GM19468 (cell line): ENCODE results near the gene SPAG16.

Experiments
- ATAC-seq: cut with Tn5 transposase; IDR thresholded peaks from one replicate; pipeline ENCODE4 v1.9.1; 2021; ENCODE audit warnings: mild to moderate bottlenecking, moderate library complexity, moderate number of reproducible peaks; ENCODE audit not compliant: unreplicated experiment; ENCODE audit errors: extremely low read depth

SPAG16 gene

DNA sequence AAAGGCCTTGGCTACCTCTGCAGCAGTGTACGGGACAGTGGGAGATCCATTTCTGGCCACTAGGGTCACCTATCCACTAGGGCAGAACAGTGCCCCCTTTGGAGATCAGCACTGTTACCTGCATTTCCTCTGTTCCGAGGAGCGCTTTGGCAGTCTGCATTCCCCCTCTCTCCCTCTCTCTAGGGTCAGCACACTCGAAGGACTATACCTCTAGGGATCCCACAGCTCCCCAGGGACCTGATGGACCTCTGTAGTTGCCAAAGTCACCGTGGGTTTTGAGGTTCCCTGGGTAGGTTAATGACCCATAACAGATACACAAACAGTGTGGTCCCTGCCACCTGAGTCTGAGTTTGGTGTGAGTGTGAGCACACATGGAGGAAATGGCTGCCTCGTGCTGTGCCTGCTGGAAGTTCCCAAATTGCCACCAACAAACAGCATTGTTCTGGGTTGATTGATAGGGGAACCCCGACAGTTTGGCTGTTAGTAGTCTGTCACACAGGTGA is 1026.8 kb downstream of the SPAG16 start:
- ATAC-seq, result no peak

DNA sequence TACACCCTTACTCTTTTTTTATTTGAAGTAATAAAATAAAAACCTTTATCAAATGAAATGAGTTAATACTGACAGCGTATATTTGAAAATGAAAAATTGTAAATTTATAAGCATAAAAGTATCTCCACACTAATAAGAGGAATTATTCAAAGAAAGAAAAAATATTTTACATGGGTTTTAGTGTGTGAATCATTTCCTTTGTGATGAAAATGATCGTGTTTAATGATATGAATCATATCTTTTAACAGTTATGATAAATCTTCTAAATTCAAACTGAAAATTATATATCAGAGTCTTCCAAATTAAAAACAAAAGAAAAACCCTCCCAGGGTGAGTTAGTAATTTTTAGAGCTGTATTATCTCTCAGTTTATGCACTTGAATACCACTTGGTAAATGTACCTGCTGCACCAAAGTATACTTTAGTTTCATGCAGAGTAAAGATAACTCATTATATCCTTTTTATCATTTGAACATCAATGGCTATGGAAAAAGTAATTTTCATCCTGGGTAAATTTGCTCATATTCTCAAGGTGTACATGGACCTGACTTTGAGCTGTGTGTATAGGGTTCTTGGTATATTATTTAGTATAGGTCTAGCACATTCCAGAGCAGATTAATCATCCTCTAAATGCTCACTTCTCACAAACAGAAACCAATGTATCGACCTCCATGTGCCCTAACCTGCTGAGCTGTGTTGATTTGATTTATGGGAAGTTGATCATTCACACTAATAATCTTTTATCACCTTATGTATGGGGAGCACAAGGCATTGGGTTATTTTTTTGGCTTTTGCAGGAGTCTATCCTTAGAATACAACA is 1027.9 kb downstream of the SPAG16 start:
- no peak for ATAC-seq

DNA sequence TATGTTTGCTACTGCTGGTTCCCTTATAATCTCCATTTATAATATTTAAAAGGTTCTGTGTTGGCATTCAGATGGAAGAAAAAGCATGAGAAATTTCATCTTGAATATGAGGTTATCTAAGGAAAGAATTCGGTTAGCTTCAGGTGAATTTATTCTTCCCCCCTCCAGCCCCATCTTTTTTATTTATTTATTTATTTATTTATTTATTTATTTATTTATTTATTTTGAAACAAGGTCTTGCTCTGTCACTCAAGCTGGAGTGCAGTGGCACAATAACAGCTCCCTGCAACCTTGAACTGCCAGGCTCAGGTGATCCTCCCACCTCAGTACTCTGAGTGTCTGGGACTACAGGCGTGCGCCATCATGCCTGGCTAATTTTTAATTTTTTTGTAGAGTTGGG is 1031.1 kb downstream of the SPAG16 start:
- no peak for ATAC-seq

DNA sequence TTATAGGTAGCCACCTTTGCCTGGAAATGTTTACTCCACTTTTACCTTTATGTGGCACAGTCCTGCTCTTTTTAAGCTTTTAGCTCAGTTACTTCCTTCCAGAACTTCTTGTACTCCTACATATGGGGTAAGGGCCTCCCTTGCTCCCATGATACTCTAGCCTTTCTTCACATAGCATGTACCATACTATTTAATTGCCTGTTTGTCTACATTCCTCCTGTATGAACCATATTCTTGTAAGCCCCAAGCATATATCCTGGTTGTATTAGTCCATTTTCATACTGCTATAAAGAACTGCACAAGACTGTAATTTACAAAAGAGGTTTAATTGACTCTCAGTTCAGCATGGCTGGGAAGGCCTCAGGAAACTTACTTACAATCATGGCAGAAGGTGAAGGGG is 1035.9 kb downstream of the SPAG16 start:
- no peak for ATAC-seq

- no peak for ATAC-seq
Observed at GRCh38 chr2:214322662-214323061, 1038.4 kb downstream of the SPAG16 start.

- no peak for ATAC-seq
Observed at GRCh38 chr2:214325404-214325803, 1041.1 kb downstream of the SPAG16 start.

DNA sequence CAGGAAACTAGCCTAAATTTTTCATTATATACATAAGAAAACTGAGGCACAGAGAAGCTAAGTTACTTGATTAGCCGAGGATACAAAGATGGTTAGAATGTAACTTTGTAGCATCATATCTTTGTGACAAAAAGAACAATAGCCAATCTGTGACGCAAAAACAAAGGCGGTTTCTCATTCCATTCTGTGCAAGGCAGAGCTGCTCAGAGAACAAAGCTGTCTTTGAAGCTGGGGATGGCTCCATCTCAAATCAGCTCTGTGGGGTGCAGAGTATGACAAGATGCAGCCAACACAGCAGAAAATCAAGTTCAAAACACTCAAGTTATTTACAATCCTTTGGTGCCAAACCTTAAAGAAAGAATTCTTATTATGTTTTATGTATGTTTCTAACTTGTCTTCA is 1044.7 kb downstream of the SPAG16 start:
- no peak for ATAC-seq

- no peak for ATAC-seq
Observed at GRCh38 chr2:214341646-214342045, 1057.4 kb downstream of the SPAG16 start.

- ATAC-seq, result no peak
Observed at GRCh38 chr2:214358506-214358905, 1074.2 kb downstream of the SPAG16 start.

- ATAC-seq, result no peak
Observed at GRCh38 chr2:214361116-214361515, 1076.9 kb downstream of the SPAG16 start.

GRCh38 chr2:214365549-214365948 is 1081.3 kb downstream of the SPAG16 start:
- ATAC-seq, result no peak

DNA sequence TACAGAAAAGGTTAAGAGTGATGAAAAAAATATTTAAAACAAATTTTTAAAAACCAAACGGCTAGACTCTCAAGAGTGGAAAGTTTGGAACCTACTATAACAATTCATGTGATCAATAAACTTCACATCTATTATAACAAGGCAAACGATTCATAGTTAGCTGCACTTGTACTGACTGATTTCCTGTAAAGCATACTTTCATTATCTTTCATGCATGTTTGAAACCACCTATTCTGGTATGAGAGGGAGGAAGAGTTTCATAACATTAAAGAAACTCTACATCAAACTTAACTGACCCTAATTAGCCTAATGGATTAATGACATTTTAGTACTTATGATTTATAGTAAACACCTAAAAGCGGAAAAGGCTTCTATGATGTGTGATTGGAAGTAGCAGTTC is 1082.9 kb downstream of the SPAG16 start:
- ATAC-seq, result no peak

DNA sequence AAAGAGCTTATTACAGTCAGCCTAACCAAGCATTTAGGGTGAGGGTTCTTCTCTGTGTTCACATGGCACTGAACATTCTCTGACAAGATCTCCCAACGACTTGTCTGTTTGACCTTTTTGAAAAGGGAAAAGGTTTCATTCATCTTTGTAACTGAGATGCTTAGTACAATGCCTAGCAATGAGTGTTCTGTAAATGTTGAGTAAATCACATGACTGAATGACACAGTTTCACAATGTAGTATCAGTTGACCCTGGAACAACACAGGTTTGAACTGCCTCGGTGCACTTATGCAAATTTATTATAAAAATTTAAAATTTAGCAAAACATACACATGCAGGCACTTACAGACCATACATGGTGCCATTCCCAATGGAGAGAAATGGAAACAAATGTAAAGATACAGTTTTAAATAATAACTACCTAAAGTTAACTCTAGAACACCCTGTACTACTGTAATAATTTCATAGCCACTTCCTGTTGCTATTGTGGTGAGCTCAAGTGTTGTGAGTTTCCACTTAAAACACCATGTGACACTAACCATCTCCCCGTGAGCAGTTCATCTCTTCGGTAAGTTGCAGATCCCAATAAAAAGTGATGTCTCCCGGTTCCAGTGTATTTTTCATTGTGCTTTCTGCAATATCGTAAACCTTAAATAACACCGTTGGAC is 1092.5 kb downstream of the SPAG16 start:
- ATAC-seq, result no peak

GRCh38 chr2:214377286-214377624 is 1093.0 kb downstream of the SPAG16 start:
- no peak for ATAC-seq

DNA sequence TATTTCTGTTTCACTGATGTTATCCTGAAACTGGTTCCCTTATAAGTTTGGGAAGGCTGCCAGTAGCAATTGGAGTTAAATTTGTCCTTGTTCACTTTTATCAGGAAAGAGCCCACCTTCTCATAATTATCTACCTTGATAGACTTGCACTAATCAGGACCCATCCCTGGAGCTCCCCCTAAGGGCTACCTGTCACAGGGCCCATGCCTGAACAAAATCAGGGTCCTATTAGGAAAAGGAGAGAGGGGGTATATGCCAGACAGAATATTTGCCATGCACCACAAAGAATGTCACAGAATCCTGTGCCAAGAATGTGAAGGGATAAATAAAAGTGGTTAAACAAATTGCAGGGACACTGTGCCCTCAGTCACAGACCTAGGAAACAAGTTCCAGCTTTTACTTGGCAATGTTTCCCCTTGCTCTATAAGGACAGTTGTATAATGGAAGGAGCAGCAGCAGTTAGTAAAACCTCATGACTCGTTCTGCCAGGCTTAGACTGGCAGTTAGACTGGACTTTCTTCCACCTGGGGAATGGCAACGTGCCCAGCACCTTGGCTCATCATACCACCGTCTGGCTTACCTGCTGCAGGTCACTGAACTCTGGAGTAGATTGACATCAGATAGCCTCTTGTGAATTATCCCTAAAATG is 1094.3 kb downstream of the SPAG16 start:
- no peak for ATAC-seq

DNA sequence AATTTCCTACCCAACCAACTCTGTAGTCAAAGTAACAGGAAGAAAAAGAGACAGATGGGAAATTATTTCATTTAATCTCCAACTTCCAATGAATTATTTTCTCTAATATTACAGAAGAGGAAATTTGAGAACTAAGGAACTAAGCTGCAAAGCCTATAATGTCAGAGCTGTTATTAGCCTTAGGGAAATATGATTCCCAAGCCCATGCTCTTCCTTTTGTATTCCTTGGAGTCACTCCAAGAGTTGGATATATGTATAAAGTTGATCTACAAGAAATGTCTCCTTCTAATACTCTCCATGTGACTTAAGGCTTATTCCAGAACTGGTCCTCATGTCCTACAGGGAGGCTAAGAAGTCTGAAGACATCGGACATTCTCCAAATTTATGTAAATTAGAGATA is 1095.0 kb downstream of the SPAG16 start:
- ATAC-seq, result no peak

- ATAC-seq, result no peak
Observed at GRCh38 chr2:214380681-214381080, 1096.4 kb downstream of the SPAG16 start.

DNA sequence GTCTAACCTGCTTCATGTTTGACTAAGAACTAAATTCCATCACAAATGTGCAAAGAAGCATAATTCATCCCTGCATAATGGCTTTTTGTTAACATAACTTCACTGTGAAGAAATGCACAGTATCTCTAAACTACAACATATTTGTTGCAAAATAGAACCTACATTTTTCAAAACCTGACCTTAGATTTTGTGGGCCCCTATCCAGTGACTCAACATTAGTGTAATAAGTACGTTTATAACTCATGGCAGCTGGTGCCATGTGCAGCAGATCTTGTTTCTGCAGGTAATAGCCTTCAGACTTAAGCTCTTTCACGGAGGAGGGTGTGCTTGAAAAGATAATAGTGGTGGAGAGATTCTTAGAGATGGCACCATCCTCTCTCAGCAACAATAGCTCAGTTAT is 1098.0 kb downstream of the SPAG16 start:
- ATAC-seq, result no peak

GRCh38 chr2:214386720-214387119 is 1102.5 kb downstream of the SPAG16 start:
- ATAC-seq, result no peak

DNA sequence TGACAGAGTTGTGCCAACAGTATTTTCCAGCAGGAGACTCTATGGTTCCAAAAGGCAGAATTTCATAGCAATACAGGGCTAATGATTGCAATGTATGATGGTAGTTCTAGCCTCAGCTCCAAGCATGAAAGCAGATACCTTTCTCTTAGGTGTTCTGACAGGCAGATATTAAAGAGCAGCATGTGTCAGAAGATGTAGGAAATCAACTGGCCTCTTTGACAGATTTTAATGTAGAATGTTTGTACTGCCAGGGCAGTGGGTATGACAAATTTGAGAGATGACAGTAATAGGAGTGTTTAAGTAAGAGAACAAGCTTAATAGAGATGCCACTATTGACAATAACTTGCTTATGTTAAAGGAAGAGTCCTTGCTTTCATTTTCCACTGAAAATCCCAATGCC is 1105.1 kb downstream of the SPAG16 start:
- no peak for ATAC-seq

GRCh38 chr2:214393796-214394195 is 1109.5 kb downstream of the SPAG16 start:
- ATAC-seq, result no peak
